Suppressor macrophage treated with lipopolysaccharide for 4 hours (primary cell): Measurements from ENCODE around the gene ENTPD6.

Source experiments
- DNase-seq: peaks from one replicate; pipeline ENCODE4 v3.0.0-alpha.2; 2020

Gene ENTPD6

DNA sequence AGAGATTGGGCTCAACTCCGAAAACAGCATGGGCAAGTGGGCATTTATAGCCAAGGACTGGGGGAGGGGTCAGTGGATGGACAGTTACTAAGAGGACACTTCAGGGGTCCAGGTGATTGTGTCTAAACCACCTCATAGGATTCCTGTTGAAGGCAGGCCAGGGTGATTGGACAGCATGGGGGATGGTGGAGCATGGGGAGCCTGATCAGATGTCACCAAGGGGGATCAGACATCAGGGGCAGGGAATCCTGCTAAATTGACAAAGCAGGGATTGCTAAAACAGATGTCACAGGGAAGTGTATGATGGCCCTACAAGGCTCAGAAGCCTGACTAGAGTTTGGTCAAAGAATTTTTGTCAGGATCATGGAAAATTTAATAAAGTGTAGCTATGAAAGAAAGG, 49.9 kb downstream of the ENTPD6 start:
- DNase-seq: no peak

DNA sequence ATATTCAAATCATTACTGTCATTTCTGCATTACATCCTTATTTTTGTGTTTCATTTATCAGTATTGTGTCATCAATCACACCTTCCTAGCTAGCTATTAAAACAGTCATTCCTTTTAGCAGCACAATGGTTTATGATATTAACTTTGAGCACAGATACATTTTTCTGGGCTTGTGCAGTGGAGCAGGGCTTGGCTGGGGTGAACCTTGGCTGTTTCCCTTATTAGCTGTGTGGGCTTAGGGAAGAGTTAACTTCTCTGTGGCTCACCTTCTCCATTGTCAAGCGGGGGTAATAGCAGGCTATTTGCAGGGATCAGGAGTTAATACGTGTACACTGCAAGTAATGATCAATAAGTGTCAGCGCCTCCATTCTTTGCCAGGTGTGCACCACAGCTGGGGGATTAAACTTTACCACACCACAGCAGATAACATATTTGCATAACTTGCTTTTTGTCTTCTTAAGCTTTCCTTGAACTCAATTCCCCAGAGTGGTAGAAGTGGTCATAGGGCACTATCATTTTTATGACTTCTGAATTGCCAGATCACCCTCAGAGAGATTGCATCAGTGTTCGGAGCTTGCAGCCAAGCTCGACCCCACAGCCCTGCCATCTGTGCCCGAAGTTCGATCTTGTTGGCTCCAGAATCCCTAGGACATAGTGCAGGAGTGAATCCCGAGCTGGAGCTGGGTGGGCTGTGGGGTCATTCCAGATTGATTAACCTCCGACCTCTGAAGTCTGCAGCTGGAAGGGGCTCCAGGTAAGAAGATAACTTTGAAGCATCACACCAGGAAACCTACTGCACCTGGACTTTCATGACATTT, 50.9 kb downstream of the ENTPD6 start:
- DNase-seq: no peak

DNA sequence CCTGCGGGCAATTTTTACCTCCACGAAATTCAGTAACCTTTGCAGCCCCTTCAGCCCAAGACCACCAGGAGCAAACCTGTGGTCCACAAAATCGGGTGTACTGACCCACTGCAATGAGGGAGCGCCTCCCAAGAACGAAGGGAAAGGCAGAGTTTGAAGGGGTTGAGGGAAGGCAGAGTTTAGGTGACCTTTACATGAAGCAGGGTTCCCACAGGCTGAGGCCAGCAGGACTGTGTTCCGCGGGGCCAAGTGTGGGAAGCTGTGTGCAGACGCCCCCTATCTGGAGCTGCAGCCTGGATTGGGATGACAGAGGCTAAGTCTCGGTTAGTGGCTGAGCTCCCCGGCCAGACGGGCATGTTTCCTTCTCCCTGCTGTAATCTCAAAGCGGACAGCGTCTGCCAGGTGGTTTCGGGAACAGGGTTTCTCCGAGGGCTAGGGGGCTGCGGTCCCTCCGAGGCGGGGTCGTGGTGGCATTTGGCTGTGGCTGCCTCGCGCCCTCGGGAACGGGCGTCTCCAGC, 51.5 kb downstream of the ENTPD6 start:
- DNase-seq: peak; percentile 44

DNA sequence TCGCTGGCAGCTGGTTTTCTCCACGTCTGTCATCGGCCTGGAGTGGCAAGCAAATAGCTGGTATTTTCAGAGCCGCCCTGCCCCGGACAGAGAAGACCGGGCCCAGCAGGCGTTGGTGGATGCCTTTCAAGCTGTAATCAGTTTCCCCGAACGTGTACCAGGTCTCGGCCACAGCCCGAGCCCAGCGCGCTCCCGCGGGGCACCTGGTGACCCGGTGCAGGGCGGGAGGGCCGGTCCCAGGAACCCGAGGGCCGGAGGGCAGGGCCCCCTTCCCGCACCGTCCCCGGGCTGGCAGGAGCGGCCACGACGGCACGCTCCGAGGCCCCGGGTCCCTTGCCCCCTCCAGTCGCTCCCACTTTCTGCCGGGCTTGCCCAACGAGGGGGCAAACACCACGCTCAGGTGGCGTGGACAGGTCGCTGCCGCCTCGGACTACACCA, 52.0 kb downstream of the ENTPD6 start:
- no peak for DNase-seq

DNA sequence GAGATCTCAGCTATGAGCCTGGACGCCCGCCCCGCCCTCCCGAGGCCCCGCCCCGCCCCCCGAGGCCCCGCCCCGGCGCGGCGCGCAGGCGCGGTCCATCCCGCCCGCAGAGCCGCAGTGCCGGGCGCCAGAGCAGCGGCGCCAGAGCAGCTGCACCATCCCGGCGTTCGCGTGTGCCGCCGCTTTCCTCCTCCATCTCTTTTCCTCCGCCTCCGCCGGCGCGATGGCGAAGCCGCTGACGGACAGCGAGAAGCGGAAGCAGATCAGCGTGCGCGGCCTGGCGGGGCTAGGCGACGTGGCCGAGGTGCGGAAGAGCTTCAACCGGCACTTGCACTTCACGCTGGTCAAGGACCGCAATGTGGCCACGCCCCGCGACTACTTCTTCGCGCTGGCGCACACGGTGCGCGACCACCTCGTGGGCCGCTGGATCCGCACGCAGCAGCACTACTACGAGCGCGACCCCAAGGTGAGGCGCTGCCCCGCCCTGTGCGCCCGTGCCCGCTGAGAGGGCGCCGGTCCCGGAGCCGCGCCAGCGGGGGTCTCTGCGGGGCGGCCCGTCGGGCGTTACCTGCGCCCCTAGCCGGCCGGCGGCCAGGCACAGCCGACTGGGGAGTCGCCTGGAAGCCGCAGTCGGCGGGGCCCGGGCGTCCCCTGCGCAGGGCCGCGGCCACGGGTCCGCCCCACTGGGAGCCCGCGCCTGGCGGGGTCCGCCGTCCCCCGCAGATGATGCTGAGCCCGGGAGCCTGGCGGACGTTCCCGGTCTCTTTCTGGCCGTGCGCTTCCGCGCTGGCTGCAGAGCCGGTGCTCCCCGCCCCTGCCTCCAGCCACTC, 52.7 kb downstream of the ENTPD6 start, which contains the start of gene PYGB:
PYGB (plus strand) TSS at position 130 of the 830 bp plus-strand sequence; CDS start at position 224, 94 bp downstream.
- DNase-seq: peak; percentile 88

DNA sequence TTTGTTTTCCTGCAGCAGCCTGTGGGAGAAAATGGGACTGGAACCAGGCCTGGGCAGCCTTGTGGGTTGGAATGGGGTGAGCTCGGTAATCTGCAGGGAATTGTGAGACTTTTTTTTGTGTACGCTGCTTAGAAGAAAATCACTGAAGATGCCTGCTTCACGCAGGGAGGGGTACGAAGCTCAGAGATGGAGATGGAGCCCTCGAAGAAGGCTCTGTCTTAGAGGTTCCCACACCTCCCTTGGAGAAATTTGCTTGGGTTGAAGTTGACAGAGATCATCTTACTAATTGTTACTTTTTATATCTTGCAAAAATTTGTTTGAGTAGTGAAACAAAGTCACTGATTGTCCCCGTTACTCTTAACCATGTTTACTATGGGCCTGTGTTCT, 53.3 kb downstream of the ENTPD6 start:
- DNase-seq: no peak

DNA sequence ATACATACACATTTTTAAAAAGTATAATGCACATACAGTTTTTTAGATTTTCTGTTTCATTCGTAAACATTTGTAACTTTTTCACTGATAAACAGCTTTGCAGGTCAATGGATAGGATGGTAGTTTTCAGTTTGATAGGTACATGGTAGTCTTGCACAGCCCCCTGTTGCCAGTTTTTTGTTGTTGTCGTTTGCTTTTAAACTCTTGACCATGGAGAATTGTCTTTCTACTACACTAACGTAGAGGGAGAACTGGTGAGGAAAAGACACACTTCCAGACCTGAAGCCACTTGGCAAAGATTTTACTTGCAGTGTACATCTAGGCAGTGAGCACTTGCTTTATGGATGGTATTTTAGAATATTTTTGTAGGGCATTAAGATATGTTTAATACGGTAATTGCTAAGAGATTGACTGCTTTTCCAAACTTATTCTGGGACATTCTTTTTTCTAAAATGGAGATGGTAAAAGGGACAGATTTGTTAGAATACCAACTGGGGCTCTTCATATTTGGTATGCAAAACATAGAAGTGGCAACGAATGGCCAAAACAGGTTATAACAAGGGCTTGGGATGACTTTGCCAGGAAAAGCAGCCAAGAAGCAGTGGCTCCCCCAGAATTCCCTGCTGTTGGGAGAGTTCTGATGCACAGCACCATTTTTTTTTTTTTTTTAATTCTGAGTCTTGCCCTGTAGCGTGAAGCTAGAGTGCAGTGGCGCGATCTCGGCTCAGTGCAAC, 53.9 kb downstream of the ENTPD6 start:
- no peak for DNase-seq

DNA sequence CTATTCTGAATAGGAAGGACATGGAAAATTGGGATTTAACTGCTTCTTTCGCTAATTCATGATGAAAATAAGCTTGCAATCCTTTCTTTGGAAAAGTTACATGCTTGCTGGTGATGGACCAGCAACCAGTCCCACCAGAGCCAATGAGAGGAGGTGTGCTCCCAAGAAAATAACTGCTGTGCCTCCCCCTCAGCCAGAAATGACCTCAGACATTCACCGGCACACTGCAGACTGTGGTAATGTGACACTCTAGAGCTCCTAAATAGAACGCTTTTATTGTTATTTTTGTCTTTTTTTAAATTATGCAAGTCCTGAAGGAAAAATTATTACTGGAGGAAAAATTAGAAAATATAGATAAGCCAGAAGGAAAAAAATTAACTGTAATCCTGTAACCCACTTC, 55.0 kb downstream of the ENTPD6 start:
- DNase-seq: no peak

DNA sequence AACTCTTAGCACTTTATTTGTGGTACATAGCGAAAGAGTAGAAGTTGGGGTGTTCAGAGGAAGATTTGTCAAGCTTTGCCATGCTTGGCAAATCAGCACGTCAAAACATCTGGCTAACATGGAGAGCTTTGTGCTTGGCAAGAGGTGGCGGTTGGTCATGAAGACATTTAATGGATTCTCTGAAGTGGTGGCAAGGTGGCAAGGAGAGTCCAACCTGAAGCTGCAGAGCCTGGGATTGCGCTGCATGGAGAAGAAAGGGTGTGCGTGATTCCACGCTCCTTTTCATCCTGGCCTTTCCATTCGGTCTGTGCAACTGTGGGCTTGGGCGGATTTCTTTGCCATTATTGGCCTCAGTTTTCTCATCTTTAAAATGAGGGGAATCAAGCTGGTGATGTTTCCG, 55.5 kb downstream of the ENTPD6 start:
- no peak for DNase-seq

DNA sequence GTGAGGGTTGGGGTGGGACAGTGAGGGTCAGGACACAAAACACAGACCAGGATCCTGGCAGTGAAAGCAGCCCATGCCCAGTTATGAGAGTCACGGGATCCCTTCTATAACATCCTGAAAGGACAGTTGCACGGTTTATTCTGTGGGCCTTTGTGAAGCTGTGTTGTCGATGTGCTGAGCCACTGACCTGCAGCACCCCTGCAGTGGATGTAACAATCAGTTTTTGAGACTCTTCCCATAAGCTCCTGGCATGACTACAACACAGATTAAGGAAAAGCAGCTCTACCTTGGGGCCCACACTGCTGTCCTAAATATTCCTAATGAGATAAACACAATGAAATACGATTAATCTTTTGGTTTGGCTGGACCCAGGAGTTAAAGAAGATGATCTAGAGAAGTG, 56.0 kb downstream of the ENTPD6 start:
- no peak for DNase-seq

DNA sequence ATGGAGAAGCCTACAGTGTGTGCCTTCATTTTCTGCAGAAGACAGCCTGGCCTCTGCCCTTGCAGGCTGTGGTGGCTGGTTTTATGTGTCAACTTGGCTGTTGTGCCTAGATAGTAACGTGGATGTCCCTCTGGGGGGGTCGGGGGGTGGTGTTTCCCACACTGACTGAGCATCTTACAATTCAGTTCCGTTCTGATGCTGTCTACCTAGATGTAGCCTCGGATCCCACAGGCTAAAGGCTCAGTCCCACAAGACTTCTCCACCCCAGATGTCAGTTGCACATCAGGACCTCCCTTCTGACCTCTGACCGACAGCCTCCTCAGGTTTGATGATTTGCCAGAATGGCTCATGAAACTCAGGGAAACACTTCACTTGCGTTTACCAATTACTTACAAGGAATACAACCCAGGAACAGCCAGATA, 56.7 kb downstream of the ENTPD6 start:
- DNase-seq: no peak

DNA sequence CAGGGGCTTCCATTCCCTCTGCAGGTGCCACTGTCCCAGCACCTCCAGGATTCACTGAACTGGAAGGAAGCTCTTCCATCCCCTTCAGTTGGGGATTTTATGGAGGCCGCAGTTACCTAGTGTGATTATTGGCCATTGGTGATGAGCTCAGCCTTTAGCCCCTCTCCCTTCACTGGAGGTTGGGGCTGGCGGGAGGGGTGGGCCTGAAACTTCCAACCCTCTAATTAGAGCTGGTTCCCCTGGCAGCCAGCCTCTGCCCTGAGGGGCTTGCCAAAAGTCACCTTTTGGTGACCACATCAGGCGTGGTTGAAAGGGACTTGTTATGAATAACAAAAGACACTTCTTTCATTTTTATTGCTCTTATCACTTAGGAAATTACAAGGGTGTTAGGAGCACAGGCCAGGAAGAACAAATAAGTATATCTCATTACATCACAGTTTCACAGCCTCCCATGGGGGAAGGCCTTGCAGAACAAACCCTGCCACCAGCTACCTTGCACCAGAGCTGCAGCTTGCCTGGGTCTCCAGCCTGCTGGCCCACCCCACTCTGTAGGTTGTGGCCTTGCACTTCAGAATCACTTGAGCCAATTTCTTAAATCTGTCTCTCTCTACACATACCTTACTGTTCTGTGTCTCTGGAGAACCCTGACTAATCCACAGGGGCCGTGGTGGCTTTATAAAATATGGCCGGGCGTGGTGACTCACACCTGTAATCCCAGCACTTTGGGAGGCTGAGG, 57.3 kb downstream of the ENTPD6 start:
- DNase-seq: no peak

DNA sequence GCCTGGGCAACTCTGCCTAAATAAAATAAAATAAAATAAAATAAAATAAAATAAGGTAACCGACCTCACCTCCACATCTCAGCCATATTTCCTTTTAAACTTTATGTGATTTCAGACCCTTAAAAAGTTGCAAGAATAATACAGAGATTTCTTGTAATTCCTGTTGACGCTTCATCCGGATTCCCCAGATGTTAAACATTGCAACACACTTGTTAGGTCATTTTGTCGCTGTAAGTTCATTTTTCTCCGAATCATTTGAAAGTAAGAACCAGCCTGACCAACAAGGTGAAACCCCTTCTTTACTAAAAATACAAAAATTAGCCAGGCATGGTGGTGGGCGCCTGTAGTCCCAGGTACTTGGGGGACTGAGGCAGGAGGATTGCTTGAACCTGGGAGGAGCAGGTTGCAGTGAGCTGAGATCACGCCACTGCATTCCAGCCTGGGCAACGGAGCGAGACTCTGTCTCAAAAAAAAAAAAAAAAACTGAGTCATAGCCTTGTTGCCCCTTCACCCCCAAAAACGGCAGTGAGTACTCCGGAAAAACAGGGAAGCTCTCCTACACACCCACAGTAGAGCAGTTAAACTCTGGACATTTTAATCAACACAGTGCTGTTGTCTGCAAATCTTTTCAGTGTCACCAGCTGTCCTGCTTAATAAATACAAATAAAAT, 58.2 kb downstream of the ENTPD6 start:
- DNase-seq: peak; percentile 31

DNA sequence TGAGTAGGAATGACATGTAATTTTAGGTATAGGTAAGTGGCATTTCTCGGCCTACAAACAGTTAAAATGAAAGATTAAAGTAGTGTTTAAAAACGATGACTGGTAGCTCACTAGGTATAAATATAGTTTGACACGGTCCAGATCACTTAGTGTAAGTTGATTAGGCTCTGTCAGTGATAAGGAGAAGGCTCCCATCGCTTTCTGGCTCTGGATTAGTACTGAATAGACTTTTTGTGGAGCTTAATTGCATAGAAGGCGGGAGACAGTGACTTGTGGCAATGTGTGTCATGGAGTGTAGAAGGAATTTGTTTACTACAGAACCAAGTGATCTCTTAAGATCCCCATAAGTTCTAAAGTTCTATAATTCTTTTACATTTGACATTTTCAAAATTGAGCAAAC, 59.1 kb downstream of the ENTPD6 start:
- no peak for DNase-seq

DNA sequence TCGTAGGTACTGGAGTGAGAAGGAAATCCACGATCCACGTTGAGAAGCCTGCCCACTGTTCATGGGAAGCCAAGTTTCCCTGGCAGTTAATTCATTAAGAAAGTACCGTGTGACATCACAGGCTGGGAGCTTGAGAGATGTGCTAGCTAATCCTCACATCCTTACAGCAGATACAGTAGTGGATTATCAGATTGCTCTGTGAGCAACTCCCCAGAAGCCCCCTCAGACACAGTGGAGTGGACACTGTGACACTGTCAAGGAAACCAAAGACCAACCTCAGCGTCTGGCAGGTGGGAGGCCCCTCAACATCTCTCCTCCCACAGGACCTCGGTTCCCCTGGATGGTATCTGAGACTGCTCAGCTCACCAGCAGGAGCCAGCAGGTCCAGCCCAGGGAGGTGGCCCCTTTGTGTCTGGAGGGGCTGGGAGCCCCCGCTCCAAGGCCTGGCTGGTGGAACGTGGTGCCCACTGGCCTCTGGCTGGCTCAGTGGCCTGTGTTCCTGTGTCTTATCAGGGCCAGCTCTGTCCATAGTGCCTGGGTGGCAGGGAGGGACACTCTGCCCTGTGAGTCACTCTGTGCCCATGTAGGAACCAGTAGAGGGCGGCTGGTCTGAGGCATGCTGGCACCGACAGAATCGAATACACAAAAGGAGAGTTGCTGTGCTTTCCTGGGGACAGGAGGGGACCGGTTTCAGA, 59.6 kb downstream of the ENTPD6 start:
- peak; percentile 11 for DNase-seq

DNA sequence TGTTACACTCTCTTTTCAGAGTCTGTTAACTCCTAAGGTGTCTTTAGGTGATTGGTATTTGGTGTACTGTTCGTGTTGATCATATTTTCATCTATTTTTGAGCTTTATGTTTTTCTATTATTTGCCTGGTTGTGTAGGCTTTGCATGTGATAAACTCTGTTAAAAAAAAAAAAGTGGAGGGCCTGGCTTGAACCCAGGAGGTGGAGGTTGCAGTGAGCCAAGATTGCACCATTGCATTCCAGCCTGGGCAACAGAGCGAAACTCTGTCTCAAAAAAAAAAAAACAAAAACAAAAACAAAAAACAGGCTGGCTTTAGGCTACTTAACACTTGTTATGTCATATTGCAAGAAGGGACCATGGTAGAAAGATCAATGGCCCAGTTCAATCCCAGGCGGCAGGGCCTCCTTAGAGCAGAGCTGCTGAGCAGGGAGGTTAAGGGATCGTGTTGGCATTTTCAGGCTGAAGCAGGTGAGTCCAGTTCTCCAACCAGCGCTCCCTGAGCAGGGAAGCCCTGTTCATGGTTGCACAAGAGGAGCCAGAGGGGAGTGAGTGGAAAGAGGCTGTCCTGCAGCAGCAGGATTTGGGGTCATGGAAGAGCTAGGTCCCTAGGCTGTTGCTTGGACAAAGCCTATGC, 60.8 kb downstream of the ENTPD6 start:
- no peak for DNase-seq

DNA sequence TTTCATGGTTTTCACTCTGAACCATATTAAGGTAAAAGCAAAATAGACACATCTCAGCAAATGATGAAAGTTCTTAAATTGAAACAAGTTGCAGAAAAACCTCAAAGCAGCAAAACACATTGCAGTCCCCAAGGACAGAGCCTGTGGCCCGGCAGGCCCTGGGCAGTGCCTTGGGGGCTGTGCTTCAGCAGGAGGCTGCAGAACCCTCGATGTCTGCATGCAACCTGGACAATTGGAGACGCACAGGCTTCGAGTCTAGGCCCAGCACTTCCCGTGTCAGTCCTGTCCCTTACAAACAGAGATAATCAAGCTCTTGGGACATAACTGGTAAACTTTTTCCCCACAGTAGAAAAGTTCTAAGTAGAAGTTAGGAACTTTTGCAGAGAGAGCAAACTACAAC, 61.6 kb downstream of the ENTPD6 start:
- no peak for DNase-seq

DNA sequence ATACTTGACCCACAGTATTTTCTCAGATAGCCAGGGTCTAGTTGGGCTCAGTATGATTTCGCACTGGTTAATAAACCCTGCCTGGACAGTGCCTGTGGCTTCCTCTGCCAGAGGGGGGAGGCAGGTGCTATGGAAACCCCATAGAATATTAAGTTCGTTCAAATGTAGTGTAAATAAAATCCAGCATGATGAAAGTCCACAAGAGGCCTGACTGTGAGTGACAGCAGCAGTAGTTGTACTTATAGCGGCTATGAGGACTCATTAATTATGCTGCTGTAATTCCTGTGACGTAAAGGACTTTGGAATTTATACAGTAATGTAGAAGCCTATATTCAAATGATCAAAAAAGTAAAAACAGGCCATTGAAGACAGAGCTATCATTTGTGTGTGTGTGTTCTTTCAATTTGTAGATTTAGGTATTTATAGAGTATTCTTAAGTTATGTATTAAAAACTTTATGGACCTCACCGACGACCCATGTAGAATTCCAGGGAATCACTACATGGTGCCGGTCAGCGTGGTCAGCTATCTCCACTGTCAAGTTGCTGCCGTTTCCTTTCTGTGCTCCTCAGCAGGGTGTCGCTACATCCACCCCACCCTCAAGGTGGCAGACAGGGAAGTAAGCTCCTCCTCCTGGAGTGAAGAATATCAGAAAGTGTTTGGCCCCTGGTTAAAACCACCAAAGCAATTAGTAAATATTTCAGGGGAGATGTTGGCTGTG, 62.4 kb downstream of the ENTPD6 start:
- DNase-seq: no peak

DNA sequence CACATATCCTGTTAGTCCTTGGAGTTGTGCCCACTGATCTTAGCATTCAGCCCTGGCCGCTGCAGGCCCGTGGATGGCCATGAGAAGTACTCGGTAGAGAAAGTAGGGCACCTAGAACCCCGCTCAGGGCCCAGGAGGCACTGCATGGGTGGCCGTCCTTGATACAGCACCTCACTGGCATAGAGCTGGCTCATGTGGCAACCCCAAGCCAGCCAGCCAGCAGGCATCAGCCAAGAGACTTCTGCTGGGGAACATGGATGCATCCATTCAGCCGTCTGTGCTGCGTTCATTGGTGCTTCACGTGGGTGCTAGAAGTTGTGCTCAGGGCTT, 62.9 kb downstream of the ENTPD6 start:
- DNase-seq: no peak

DNA sequence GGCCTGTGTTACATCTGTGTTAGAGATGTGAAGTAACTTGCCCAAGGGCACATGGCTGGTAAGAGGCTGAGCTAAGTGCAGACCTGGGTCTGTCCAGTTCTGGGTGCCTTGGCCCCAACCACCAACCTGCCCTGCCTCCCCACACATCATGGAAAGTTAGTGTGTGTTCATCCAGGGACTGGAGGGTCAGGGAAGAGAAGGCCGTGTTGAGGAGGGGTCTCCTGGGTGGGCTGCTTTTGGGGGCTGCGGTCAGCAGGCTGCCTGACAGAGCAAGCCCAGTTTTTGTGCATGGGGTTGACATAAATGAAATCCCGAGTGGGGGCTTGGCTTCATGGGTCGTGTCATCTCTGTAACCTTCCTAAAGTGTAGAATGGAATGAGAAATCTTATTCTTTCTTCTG, 63.3 kb downstream of the ENTPD6 start:
- DNase-seq: no peak
